Measurements from ENCODE around the gene RNF169.

DNA sequence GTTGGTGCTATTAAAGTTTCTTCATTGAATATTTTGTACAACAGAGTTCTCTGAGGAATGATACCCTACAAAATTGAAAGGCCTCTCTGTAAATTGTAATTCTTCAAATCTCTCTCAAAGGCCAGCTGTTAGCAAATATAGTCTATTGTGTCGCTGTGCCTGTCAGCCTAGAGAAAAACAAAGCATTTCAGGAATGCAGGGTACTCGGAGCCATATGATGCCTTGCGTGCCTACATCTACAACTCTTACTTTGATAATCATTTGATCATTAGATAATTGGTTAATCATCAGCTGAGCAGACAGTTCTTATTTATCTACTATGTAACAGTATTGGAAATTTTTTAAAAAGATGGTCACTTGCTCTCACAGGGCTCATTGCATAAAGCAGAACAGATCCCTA is 67.3 kb downstream of the RNF169 start:
- TF ChIP-seq, protein P1, sequence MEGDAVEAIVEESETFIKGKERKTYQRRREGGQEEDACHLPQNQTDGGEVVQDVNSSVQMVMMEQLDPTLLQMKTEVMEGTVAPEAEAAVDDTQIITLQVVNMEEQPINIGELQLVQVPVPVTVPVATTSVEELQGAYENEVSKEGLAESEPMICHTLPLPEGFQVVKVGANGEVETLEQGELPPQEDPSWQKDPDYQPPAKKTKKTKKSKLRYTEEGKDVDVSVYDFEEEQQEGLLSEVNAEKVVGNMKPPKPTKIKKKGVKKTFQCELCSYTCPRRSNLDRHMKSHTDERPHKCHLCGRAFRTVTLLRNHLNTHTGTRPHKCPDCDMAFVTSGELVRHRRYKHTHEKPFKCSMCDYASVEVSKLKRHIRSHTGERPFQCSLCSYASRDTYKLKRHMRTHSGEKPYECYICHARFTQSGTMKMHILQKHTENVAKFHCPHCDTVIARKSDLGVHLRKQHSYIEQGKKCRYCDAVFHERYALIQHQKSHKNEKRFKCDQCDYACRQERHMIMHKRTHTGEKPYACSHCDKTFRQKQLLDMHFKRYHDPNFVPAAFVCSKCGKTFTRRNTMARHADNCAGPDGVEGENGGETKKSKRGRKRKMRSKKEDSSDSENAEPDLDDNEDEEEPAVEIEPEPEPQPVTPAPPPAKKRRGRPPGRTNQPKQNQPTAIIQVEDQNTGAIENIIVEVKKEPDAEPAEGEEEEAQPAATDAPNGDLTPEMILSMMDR (IDR thresholded peaks at IDR 0.05): no peak
- no peak for TF ChIP-seq ZFX (IDR thresholded peaks at IDR 0.05; ENCODE audit: borderline replicate concordance)
